GM19395 (cell line): ENCODE results near the gene KAT5.
"Not testable (repeated sequence)": the region's sequence is repeated elsewhere in the genome, so short reads cannot be mapped to it uniquely, and the experiment has no call there.

Source experiments
- ATAC-seq: cut with Tn5 transposase; IDR thresholded peaks from one replicate; pipeline ENCODE4 v1.9.1; 2021; ENCODE audit warnings: mild to moderate bottlenecking, moderate library complexity; ENCODE audit not compliant: unreplicated experiment

KAT5 gene

GRCh38 chr11:65743681-65744025, 31.6 kb downstream of the KAT5 start:
- no peak for ATAC-seq

DNA sequence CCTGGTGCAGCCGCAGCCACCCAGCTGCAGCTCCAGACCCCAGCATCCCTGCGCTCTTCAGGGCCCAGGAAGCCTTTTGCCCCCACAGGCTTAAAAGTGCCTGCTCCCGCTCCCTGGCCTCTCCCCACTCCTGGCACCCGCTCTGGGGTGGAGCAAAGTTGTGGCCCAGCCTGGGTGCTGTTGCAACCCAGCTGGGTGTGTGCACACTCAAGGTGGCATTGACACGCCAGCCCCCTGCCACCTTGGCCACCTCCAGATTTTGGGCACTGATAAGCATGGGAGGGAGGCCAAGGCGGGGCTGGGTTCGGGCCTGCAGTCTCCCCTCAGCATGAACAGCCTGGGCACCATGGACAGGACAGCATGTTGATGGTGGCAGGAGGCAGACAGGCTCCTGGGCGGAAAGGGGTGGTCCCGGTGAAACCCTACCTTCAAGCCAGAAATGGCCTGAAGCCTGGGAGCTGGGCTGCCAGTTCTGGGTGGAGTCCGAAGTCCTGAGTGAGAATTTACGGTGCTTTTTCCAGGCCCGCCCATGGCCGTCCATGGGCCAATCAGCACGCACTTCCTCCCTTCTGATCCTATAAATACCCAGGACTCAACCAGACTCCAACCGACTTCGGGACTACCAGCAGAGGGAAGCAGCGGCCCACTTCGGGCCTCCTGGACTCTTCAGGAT, 32.1 kb downstream of the KAT5 start:
- ATAC-seq: no peak

GRCh38 chr11:65744699-65745042, 32.6 kb downstream of the KAT5 start:
- no peak for ATAC-seq

GRCh38 chr11:65745049-65745448, 33.0 kb downstream of the KAT5 start:
- no peak for ATAC-seq

DNA sequence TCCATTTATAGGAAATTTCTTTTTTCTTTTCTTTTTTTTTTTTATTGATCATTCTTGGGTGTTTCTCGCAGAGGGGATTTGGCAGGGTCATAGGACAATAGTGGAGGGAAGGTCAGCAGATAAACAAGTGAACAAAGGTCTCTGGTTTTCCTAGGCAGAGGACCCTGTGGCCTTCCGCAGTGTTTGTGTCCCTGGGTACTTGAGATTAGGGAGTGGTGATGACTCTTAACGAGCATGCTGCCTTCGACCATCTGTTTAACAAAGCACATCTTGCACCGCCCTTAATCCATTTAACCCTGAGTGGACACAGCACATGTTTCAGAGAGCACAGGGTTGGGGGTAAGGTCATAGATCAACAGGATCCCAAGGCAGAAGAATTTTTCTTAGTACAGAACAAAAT, 50.1 kb downstream of the KAT5 start:
- ATAC-seq: not testable (repeated sequence)

- ATAC-seq: not testable (repeated sequence)
Observed at GRCh38 chr11:65762816-65763215, 50.8 kb downstream of the KAT5 start.

- ATAC-seq: no peak
Observed at GRCh38 chr11:65764434-65764833, 52.4 kb downstream of the KAT5 start.

DNA sequence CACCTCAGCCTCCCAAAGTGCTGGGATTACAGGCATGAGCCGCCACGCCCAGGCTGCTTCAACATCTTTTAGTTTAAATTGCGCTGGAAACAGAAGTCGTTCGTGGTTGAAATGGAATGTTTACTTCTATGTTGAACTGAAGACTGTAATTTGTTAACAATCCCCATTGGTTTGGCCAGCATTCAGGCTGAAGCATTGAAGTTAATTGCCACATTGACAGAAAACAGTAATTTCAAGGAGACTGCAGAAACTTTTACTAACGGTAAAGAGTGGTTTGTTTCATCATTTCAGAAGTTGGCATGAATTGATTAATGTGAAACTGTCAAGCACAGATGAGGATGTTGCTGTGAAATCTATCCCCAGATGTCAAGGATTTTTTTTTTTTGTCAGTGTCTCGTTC, 54.5 kb downstream of the KAT5 start:
- no peak for ATAC-seq

GRCh38 chr11:65767406-65767805, 55.4 kb downstream of the KAT5 start:
- no peak for ATAC-seq

- ATAC-seq: not testable (repeated sequence)
Observed at GRCh38 chr11:65767806-65768205, 55.8 kb downstream of the KAT5 start.
